Stimulated activated CD4-positive, alpha-beta T cell treated with anti-CD3 and anti-CD28 coated beads, Interleukin-4, amount 100 ng/mL, for 1 hour (primary cell): Measurements from ENCODE around the gene RANGAP1.

ENCODE experiments used
- DNase-seq: peaks from one replicate; pipeline ENCODE4 v3.0.0-alpha.2; 2020

The RANGAP1 gene, protein sequence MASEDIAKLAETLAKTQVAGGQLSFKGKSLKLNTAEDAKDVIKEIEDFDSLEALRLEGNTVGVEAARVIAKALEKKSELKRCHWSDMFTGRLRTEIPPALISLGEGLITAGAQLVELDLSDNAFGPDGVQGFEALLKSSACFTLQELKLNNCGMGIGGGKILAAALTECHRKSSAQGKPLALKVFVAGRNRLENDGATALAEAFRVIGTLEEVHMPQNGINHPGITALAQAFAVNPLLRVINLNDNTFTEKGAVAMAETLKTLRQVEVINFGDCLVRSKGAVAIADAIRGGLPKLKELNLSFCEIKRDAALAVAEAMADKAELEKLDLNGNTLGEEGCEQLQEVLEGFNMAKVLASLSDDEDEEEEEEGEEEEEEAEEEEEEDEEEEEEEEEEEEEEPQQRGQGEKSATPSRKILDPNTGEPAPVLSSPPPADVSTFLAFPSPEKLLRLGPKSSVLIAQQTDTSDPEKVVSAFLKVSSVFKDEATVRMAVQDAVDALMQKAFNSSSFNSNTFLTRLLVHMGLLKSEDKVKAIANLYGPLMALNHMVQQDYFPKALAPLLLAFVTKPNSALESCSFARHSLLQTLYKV

DNA sequence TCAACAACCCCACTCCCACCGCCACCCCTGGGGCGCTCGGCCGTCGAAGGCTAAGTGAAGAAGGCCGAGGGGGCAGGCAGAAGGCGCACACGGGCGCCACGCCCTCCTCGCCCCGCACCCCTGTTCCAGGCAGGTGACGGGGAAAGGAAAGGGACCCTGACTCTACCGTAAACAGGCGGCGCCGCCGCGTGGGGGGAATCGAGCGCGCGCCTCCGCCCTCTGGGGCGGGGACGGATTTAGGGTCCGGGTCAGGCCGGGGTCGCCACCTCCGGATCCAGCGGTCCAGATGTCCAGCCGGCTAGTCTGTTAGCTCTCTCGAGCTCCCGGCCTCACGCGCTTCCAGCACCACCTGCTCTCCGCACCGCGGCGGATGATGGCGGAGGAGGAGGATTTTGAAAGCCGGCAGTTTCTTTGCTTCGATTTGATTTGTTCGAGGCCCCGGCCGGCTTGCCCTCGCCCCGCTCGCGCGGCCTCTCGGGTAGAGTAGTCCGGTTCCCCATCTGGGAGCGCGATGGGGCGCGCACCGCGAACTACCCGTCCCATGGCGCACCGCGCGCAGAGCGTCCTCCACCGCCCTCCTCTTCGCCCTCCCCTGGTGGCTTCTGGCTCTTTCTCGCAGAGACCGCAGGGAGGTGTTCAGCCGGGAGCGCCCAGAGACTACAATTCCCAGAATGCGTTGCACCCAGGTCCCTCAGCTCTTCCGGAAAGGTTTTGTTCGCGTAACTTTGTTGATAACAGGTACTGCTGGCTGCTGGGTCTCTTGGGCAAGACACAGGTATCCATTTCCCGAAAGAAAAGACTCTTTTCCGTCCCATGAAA, at the start of gene RANGAP1:
TSS of gene RANGAP1 (minus strand) at position 368 of the 819 bp plus-strand sequence. CDS start 5,143 bp downstream, outside the sequence.
- peak; percentile 97 for DNase-seq

DNA sequence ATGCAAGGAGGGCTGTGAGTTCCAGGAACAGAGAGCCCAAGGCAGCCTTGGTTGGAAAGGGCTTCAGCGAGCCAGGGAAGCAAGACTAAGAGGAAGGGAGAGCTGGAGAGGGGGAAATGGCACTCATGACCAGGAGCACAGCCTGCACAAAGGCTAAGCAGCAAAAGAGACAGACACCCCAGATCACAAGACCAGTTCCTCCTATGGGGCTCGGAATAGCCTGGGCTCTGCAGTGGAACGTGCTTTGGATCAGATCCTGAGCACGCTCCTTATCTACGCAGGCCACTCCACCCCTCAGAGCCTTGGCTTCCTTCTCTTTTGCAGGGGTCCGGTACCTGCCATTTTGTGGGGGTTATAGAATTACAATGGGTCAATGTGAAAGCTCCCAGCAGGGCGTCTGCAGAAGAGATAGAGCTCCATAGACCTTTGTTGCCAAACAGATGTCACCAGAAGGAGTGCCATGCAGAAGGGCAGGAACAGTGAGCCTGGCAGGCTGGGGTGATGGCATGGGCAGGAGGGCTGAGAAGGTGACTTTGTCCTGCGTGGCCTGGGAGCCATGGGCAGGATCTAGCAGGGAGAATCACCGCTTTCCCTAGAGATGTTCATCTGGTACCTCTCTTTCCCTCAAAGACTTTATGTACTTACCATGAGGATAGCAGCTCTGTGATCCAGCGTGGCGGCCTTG, 49.1 kb upstream of the RANGAP1 start:
- no peak for DNase-seq

DNA sequence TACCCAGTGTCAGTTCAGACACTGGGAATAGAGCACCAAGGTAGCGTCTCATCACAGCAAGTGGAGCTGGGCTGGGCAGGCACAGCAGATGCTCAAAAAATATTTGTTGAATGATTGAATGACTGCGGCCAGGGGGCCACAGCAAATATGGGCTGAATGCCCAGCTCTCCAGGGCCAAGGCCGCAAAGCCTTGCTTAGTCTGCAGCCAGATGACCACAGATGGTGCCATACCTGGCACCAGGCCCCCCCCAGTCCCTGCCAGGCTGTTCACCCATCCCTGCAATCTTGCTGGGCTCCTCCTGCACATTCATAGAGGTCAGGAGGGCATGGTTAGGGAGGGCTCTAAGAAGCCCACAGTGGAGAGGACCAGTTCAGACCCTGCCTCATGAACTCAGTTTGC, 48.2 kb upstream of the RANGAP1 start:
- no peak for DNase-seq

DNA sequence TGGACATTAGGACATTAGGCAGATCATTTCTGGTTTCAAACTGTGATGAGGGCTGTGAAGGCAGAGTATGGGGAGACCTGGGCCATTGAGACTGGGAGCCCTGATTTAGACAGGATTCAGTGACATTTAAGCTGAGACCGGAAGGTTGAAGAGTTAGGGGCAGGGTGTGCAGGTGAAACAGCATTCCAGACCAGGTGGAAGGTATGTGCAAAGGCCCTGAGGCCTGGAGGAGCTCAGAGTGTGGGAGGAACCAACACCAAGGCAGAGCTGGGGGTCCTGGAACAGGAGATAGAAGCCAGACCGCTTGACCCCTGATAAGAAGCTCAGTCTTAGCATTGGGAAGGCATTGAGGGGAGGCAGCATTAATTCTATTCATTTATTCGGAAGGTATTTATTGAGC, 47.8 kb upstream of the RANGAP1 start:
- no peak for DNase-seq

DNA sequence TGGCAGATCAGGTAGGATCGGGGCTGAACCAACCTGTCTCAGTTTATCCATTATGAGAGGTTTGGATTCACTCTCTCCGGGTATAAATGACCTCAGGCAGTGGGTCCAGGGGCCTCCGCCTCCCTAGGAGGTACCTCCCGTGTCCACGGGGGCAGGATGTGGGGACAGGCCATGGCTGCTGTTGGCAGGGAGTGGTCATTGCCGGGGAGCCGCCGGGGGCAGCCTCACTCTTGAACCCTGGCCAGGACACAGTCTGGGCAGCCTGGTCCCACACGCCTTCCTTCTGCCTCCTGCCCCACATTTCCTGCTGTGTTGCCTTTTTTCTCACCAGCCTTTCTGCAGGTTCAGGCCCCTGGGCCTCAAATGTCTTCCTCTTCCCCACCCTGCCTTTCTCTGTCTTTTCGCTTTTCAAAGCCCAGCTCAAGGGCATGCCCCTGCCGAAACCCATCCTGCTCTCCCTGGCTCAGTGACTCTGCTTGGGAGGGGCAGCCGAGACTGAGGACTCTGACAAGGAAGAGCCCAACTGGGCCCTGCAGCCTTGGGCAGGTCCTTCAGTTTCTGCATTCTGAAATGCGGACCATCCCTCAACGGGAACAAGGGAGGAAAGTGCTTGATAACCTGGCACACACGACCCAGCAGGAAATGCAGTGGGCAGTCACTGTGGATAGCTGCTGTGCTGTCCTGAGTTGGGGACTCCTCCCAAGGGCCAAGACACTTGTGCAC, 46.4 kb upstream of the RANGAP1 start:
- DNase-seq, result no peak

DNA sequence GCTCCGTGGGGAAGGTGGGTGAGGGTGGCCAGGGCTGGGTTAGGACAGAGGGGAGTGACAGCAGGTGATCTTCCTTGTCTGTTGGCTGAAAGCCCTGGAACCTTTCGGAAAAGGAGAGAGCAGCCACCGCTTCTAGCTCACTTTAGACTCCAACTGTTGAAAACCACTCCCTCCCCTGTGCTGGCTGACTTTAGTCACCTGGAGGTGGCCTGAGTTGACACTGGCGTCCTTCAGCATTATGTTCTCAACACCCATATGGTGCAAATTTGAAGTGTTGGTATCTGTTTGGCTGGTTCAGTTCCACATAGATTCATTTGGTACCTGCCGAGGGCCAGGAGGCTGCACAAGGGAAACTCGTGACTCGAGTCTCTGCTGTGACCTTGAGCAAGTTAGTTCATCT, 44.2 kb upstream of the RANGAP1 start:
- DNase-seq, result no peak

DNA sequence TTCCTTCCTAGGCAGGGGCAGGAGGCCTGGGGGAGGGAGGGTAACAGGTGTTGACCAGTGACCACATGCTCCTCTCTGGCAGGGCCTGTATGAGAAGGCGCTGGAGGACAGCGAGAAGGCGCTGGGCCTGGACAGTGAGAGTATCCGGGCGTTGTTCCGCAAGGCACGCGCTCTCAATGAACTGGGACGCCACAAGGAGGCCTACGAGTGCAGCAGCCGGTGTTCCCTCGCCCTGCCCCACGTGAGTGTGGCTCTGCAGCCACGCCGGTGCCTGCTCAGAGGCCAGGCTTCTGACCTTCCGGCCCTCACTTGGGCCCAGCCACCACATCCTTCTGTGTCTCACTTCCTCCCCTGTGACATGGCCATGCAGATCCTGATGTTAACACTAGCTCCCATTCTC, 41.1 kb upstream of the RANGAP1 start:
- no peak for DNase-seq

DNA sequence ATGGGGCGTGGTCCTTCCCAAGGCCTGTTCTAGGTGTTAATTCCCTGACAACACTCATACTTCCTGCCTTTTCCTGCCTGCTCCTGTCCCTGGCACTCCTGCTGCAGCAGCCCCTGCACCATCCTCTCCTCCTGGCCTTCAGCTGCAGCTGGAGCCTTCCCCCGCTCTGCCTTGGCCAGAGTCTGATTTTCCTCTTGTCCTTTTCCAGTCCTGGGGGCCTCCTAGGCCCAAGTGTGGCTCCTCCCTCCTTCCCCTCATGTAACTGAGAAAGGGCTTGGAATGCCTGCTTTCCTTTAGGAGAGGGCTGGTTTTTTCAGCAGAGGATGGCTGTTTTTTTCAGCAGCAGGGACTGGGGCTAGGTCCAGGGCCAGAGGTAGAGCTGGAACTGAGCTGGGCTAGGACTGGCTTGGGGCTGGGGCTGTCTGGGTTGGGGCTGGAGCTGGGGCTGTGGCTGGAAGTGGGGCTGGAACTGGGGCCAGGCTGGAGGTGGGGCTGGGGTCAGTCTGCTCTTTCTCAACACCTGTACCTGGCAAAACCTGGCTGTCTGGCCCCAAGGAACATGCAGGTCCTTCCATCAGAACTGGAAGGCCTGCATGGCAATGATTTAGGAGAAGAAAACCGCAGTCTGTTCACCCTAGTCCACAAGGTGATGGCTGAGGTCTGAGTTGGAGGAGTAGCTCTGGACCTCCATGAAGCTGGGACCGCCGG, 39.0 kb upstream of the RANGAP1 start:
- DNase-seq, result no peak

DNA sequence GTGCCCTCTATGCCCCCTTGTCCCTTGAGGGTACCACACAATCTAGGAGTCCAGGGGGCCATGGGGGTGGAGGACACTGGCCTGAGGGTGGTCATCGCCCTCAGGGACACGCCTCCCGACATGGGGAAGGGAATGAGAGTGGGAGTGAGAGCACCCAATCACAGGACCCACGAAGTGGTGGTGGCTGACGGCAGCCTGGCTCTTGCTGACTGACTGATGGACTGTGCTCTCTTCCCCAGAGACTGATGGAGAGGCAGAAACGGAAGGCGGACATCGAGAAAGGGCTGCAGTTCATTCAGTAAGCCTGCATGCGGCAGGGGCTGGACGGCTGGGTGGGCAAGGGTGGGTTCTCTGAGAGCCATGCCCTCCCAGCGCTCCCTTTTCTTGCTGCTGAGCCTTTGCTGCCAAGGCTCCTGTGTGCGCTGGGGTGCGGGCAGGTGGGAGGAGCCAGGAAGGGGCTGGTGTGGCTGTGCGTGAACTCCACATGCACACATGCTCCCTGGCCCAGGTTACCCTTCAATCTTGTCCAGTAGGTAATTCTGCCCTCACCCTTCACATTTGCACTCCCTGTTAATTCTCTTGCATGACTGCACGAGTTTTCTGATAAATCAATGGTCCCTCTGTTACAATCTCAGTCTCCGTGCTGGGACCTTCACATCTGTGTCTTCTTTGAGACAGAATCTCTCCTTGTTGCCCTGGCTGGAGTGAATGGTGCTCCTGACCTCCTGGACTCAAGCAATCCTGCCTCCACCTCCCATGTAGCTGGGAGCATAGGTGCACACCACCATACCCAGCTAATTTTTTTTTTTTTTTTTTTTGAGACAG, 34.6 kb upstream of the RANGAP1 start:
- DNase-seq, result no peak

DNA sequence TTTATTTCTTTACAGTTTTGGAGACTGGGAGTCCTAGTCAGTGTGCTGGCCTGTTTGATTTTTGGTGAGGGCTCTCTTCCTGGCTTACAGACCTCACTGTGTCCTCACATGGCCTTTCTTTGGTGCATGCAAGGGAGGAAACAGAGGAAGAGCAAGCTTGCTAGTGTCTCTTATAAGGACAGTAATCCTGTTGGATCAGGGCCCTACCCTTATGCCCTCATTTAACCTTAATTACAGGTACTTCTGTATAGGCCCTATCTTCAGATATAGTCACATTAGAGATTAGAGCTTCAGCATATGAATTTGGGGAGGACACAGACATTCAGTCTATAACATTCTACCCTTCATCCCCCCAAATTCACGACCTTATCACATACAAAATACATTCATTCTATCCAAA, 29.6 kb upstream of the RANGAP1 start:
- DNase-seq, result no peak

DNA sequence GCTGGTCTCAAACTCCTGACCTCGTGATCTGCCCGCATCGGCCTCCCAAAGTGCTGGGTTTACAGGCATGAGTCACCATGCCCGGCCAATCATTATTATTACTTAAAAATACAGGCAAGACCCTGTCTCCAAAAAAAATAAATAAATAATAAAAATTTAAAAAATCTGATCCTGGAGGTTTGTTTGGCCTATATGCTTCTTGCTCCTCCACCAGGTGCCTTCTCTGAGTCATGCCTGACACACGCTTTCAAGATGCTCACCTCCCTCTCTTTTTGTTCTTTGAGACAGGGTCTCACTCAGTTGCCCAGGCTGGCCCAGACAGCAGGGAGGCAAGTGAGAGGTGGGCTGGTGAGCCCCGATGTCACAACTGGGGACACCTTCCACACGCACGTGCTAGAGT, 28.8 kb upstream of the RANGAP1 start:
- no peak for DNase-seq

DNA sequence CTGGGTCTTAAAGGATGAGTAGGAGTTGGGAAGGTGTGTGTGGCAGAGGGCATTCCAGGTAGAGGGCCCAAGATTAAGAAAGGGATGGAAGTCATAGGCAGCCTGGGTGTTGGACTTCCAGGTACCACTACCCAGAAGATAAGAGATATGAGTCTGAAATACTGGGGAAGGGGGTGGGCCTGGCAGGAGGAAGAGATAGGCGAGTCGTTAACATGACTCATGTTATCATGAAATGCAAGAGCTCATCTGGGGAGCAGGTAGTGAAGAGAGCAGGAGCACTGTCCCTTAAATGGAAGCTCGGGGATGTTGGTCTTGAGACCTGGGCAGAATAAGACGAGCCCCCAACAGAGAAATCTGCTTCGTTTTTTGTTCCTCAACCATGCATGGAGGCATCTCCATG, 25.5 kb upstream of the RANGAP1 start:
- no peak for DNase-seq

DNA sequence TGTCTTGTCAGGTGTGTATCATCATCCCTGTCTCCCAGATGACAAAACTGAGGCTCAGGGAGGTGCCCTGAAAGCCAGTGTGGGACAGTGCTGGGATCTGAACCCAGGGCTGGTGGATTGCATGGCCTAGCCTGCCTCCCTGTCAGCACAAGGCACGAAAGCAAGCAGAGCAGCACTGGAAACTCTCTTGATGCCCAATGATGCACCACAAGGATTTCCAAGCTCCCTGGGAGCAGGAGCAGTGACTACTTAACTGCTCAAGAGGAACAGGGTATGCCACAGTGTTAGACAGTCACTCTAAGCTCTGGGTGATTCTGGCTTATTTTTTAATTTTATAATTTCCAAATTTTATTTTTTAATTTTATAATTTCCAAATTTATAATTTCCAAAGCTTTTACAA, 24.3 kb upstream of the RANGAP1 start:
- no peak for DNase-seq

DNA sequence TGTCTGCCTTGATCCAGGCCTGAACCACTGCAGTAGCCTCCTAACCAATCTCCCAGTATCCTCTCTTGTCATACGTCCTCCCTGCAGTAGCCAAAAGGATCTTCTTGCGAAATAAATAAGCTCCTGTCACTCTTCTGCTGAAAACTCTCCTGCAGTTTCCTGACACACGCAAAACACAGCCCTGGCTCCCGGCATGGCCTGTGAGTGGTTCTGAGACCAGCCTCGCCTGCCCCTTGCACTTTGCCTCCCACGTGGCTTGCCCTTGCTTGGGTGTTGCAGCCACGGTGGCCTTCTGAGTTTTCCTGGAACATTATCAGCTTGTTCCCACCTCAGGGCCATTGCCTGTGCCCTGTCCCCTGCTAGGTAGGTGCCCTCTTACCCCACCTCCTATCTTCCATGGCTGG, 22.6 kb upstream of the RANGAP1 start:
- DNase-seq, result no peak

DNA sequence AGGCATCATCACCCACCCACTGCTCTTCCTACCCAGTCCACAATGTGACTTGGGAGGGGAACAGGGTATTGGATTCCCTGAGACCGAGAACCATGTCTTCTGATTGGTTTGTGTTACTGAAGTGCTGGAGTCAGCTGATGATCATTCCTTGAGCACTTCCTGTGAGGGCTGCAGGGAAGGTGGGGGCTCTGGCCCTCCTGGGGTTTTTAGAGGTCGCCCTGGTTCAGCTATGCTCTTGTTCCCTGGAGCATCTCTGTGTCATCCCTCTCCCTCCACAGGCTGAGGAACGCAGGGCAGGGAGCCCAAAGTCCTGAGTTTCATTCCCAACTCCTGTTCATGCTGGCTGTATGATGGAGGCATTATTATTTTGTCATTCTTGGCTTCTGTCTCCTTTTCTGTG, 22.1 kb upstream of the RANGAP1 start:
- no peak for DNase-seq

DNA sequence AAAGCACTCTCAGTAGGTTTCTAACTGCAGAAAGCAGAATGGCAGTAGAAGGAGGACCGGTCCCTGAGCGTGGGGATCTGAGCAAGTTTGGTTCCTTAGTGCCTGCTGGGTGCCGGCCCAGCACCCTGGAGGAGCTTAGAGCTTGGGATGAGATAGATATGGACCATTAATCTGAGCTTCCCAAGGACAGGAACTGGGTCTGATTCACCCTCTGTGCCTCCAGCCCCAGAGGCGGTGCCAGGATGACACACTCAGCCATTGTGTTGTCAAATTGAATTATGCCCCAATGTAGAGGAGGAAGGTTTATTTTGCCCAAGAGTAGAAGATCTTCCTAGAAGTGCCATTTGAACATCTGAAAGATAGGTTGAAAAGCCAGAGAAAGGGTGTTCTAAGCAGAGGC, 19.7 kb upstream of the RANGAP1 start:
- no peak for DNase-seq

DNA sequence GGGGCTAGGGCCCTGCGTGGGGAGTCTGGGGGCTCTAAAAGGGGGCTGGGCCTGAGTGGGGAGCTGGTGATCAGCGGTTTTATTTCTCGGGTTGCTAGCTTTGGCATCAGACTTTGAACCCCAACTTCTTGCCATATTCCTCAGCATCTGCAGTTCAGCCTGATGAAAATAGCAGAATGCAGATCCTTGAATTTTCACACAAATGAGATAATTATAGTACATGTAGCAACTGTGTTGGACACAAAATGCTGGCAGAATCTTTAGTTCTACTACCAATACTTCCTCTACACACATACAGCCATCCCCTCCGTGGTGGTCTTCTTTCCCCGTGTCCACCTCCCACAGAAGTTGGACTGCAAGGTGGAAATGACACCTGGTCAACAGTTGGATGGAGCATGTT, 16.8 kb upstream of the RANGAP1 start:
- DNase-seq, result no peak

DNA sequence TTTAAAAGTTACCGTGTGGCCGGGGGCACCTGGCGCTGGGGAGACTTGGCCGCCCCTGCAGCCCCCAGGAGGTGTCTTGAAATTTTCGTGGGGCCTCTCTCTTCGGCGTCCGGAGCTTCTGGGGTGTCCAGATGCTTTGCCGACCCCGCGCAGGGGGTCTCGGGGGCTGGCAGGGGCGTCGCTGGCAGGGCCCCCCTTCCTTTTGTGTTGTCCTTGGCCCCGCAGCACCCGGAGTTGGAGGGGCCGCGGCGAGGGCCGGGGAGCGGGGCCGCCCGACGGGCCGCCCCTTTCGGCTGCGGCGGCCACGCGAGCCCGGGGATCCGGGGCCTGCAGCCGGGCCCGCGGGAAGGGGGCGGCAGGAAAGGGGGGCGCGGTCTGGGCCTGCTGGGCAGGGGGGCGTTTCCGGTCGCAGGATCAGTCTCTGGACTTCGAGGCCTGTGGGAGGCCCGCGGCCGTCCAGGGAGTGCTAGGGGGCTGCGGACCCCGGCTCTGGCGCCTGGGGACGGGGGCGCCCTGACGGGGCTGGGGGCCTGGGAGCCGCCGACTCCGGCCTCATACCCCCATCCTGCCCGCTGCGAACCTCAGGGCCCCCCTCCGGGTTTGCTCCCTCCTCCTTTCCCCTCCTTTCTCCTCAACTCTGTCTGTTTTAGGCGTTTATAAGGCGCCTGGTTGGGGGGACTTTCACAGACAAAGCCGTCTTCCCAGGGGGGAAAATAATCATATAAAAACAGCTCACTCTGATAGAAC, 16.2 kb upstream of the RANGAP1 start:
- peak; percentile 8 for DNase-seq

DNA sequence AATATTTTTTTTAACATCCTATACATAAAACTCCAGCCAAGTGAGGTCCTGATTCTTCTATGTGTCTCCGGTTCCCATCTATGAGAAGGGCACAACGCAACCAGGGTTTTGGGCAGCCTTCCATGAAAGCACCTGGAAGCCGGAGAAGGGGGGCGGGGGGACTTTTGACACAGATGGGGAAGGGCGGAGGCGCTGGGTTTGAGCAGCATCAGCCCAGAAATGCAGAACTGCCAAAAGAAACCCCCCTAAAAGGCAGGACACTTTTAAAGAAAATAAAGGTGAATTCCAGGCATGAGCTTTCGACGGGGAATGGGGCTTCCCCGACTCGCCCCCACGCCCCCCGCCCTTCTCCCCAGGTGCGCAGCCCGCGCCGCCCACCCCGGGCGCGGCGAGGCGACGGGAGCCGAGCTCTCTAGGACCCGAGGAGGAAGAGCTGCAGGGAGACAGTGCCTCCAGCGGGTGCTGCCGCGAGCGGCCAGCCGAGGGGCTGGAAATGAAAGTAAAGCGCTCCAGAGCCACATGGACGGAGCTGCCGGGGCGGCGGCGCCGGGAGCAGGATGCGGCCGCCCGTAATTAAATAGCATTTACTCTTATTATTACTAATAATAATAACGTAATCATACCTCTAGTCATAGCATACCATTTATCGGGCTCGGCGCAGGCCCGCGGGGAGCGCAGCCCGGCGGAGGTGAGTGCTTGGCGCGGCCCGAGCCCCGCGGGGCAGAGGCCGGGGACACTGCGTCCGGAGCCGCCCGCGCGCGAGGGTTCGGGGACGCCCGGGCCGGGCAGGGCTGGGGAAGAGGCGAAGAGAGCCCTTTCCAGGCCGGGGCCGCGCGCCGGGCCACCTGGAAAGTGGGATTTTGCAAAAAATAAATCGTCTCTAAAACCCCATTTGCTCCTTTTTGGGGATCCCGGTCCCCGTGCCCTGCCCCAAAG, 15.4 kb upstream of the RANGAP1 start, which contains the start of gene ZC3H7B:
TSS of gene ZC3H7B (plus strand) at position 441 of the 936 bp plus-strand sequence. CDS start 19,136 bp downstream, outside the sequence.
- peak; percentile 86 for DNase-seq
